Mucosa of rectum (tissue), 2 donors: Measurements from ENCODE around the gene R3HDM1.
"Not testable (repeated sequence)": the region's sequence is repeated elsewhere in the genome, so short reads cannot be mapped to it uniquely, and the experiment has no call there.

Experiments
- H3K27ac ChIP-seq, 2 donors: one replicate each; pipeline ENCODE4 v1.7.0; 2013; ENCODE audit warnings: inconsistent platforms in 2 of 2, low read depth in 2 of 2, low read length in 2 of 2
- H3K27me3 ChIP-seq, 2 donors: one replicate each; pipeline ENCODE4 v1.7.0; 2013; ENCODE audit warnings: low read length in 2 of 2; ENCODE audit not compliant: control insufficient read depth in 2 of 2, insufficient read depth in 2 of 2
- H3K36me3 ChIP-seq, 2 donors: one replicate each; pipeline ENCODE4 v1.7.0; 2013; ENCODE audit warnings: low read length in 2 of 2; ENCODE audit not compliant: control insufficient read depth in 2 of 2, insufficient read depth in 2 of 2
- H3K4me1 ChIP-seq, 2 donors: one replicate each; pipeline ENCODE4 v1.7.0; 2013; ENCODE audit warnings: low read length in 2 of 2, mild to moderate bottlenecking in 1 of 2; ENCODE audit not compliant: control insufficient read depth in 2 of 2, insufficient read depth in 2 of 2
- H3K4me3 ChIP-seq, 2 donors: one replicate each; pipeline ENCODE4 v1.7.0; 2013; ENCODE audit warnings: low read length in 2 of 2
- H3K9ac ChIP-seq, 2 donors: one replicate each; pipeline ENCODE4 v1.7.0; 2013; ENCODE audit warnings: low read length in 2 of 2, low read depth in 1 of 2, mild to moderate bottlenecking in 1 of 2
- H3K9me3 ChIP-seq, 2 donors: one replicate each; pipeline ENCODE4 v1.7.0; 2013; ENCODE audit warnings: low read length in 2 of 2; ENCODE audit not compliant: control insufficient read depth in 2 of 2
- donor health status: healthy.
- donor health status: Normal muscosa, but diverticular disease.

Gene R3HDM1

DNA sequence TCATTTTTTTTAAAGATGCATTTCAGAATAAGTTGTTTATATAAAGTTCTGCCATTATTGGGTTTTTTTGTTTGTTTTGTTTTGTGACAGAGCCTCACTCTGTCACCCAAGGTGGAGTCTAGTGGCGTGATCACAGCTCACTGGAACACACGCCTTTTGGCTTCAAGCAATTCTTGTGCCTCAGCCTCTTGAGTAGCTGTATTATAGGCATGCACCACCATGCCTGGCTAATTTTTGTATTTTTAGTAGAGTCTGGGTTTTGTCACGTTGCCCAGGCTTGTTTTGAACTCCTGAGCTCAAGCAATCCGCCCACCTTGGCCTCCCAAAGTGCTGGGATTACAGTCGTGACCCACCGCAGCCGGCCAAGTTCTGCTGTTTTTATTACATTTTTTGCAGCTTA lies 72.3 kb downstream of the R3HDM1 start:
- H3K9ac ChIP-seq: no peak overlapping the region
- H3K27ac ChIP-seq: no peak overlapping the region
- H3K4me3 ChIP-seq: no peak overlapping the region
- no peaks in the 10 kb centered on the region for H3K9me3 ChIP-seq
- no peaks in the 10 kb centered on the region for H3K27me3 ChIP-seq
- H3K36me3 ChIP-seq: peaks cover 6% of the 10 kb centered on the region in 2 donors
- no peaks in the 10 kb centered on the region for H3K4me1 ChIP-seq

GRCh38 chr2:135607561-135607960 lies 76.3 kb downstream of the R3HDM1 start:
- Histone ChIP-seq H3K27me3 (no peaks in the 10 kb centered on the region), H3K4me1 (no peaks in the 10 kb centered on the region), H3K4me3 (no peak overlapping the region), H3K27ac (no peak overlapping the region), H3K9me3 (no peaks in the 10 kb centered on the region), H3K36me3 (peaks cover 6% of the 10 kb centered on the region in 2 donors), H3K9ac (no peak overlapping the region)

GRCh38 chr2:135612319-135612718 lies 81.0 kb downstream of the R3HDM1 start:
- Histone ChIP-seq H3K9me3 (no peaks in the 10 kb centered on the region), H3K27ac (no peak overlapping the region), H3K27me3 (no peaks in the 10 kb centered on the region), H3K4me3 (no peak overlapping the region), H3K9ac (no peak overlapping the region), H3K4me1 (no peaks in the 10 kb centered on the region), H3K36me3 (no peaks in the 10 kb centered on the region)

DNA sequence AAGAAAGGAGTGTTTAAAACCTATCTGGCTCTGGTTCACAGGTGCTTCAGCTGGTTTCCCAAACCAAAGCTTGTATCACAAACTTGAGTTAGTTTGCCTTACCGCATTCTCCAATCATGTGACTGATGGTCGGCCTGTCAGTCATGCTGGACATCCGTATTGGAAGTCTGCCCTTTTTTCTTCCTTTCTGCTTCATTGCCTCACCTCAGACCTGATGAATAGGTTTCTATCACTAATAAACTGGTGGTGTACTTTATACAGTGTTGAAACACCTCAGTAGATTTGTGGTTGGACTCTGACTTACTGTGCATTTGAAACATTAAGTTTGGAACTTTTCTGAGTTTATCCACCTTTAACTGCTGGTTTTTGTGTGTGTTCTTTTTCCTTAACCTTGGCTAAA lies 84.1 kb downstream of the R3HDM1 start:
- Histone ChIP-seq H3K27me3 (no peaks in the 10 kb centered on the region), H3K4me1 (no peaks in the 10 kb centered on the region), H3K27ac (no peak overlapping the region), H3K9me3 (no peaks in the 10 kb centered on the region), H3K9ac (no peak overlapping the region), H3K4me3 (no peak overlapping the region), H3K36me3 (no peaks in the 10 kb centered on the region)

DNA sequence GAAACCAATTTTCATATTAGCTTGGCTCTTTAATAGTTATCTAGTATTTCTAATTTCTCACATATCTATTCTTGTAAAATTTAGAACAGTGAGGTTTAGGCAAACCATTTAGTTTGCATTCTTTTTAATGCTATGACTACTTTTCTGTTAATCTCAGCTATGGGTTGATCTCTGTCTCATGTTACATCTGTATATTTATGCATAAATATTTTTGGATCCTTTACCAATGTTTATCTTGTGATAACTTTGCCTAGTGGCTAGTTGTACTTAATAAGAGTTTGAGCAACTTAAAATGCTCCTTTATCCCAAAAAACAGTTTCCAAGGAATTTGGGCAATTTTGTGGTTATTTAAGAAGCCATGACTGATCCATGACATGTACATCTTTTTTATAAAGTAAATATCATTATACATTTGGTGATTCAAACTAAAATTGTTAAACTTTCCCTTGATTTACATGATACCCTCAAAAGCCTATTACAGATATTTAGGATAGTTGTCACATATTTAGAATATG lies 86.3 kb downstream of the R3HDM1 start:
- Histone ChIP-seq H3K4me3 (no peak overlapping the region), H3K9ac (no peak overlapping the region), H3K9me3 (no peaks in the 10 kb centered on the region), H3K36me3 (no peaks in the 10 kb centered on the region), H3K27ac (no peak overlapping the region), H3K4me1 (no peaks in the 10 kb centered on the region), H3K27me3 (no peaks in the 10 kb centered on the region)

- no peaks in the 10 kb centered on the region for H3K27me3 ChIP-seq
- H3K9ac ChIP-seq: no peak overlapping the region
- no peaks in the 10 kb centered on the region for H3K9me3 ChIP-seq
- no peak overlapping the region for H3K4me3 ChIP-seq
- no peaks in the 10 kb centered on the region for H3K4me1 ChIP-seq
- H3K36me3 ChIP-seq: peaks cover 0 to 3% of the 10 kb centered on the region in 2 donors
- H3K27ac ChIP-seq: no peak overlapping the region
Observed at GRCh38 chr2:135620198-135620597, 88.9 kb downstream of the R3HDM1 start.

- H3K9me3 ChIP-seq: no peaks in the 10 kb centered on the region
- no peaks in the 10 kb centered on the region for H3K36me3 ChIP-seq
- no peak overlapping the region for H3K4me3 ChIP-seq
- no peak overlapping the region for H3K27ac ChIP-seq
- no peaks in the 10 kb centered on the region for H3K4me1 ChIP-seq
- H3K9ac ChIP-seq: no peak overlapping the region
- H3K27me3 ChIP-seq: no peaks in the 10 kb centered on the region
Observed at GRCh38 chr2:135629520-135629919, 98.2 kb downstream of the R3HDM1 start.

DNA sequence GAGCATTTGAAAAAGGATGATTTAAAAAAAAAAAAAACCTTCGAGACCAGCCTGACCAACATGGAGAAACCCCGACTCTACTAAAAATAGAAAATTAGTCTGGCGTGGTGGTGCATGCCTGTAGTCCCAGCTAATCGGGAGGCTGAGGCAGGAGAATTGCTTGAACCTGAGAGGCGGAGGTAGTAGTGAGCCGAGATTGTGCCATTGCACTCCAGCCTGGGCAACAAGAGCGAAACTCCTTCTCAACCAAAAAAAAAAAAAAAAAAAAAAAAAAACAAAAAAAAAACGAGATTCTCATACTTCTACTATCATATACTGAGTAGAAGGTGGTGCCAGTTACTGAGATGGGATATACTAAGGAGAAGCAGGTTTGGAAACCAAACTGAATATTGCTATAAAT lies 98.8 kb downstream of the R3HDM1 start:
- not testable (repeated sequence) for H3K27ac ChIP-seq, H3K9ac ChIP-seq, H3K9me3 ChIP-seq, H3K4me1 ChIP-seq, H3K4me3 ChIP-seq, H3K36me3 ChIP-seq, H3K27me3 ChIP-seq

GRCh38 chr2:135630488-135630887 lies 99.2 kb downstream of the R3HDM1 start:
- Histone ChIP-seq H3K36me3 (no peaks in the 10 kb centered on the region), H3K4me1 (no peaks in the 10 kb centered on the region), H3K27ac (no peak overlapping the region), H3K4me3 (no peak overlapping the region), H3K9me3 (no peaks in the 10 kb centered on the region), H3K27me3 (no peaks in the 10 kb centered on the region), H3K9ac (no peak overlapping the region)

DNA sequence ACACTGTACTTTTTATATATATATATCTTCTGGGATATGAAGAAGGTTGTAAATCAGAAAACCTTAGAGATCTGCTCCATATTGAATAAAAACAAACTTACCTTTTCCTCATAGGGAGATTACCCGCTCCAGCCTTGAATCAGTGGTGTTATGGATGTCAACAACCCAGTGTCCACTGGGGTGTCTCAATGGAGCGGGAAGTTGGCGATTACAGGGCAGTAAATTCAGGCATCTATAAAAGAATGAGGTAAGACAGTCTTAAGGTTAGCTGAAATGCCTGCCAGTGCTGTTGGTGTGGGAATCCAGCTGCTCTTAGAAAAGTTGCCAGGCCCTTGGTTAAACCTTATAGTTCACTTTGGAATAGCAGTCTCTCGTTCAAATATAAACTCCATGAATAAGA lies 102.3 kb downstream of the R3HDM1 start:
- Histone ChIP-seq H3K36me3 (peaks cover 0 to 3% of the 10 kb centered on the region in 2 donors), H3K9me3 (no peaks in the 10 kb centered on the region), H3K27me3 (no peaks in the 10 kb centered on the region), H3K27ac (no peak overlapping the region), H3K9ac (no peak overlapping the region), H3K4me1 (no peaks in the 10 kb centered on the region), H3K4me3 (no peak overlapping the region)
